ENCODE results near the gene LHFPL2.
"Not testable (repeated sequence)": the region's sequence is repeated elsewhere in the genome, so short reads cannot be mapped to it uniquely, and the experiment has no call there.

The LHFPL2 gene, protein sequence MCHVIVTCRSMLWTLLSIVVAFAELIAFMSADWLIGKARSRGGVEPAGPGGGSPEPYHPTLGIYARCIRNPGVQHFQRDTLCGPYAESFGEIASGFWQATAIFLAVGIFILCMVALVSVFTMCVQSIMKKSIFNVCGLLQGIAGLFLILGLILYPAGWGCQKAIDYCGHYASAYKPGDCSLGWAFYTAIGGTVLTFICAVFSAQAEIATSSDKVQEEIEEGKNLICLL

DNA sequence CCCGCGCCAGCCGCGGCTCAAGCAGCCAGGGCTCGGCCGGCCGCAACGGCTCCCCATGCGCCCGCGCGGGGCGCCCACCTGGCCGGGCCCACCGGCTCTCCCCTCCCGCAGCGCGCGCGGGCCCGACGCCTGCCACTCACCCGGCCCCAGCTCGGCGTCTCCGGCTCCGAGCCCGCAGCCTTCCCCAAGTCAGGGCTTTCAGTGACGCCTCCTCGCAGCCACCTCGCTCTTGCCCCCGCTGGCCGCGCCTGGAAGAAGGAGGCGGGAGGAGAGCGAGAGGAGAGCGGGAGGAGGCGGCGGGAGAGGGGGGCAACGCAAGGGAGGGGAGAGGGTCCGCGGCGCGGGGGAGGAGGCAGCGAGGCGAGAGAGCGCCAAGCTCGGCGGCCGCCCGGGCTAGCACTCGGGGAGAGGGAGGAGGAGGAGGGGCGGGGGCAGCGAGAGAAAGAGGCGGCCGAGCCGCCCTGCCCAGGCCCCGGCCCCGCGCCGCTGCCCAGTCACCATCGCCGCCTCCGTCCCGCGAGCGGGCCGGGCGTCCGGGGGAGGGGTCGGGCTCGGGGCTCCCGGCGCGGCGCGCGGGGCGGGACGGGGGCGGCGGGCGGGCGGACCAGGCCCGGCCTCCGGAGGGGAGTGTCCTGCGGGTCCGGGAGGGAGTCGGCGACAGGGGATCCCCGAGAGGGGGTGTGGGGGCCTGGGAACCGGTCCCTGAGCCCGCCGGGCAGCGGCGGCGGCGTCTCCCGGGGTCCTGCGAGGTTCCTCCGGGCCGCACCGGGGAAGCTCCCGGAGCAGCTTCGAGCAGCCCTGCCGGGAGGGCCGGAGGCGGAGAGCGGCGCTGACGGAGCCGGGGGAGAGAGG, at the start of gene LHFPL2:
TSS of gene LHFPL2 (minus strand) at position 414 of the 852 bp plus-strand sequence. CDS start 138,559 bp downstream, outside the sequence.
- DNase-seq (ENCODE audit: low spot score): no peak

DNA sequence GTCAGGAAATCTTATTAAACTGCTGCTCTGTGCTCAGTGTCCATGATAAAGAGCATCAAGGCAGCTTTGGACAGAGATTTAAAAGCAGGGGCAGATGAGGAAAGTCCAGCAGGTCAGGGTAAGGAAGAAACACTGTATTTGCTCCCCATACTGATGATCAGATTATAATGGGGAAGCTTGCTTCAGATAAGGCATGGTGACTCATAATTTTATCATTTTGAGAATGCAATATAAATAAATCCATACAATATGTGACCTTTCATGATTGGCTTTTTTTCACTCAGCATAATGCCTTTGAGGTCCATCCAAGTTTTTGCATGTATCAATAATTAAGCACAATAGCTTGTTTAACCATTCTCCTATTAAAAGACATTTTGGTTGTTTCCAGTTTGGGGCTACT, 48.1 kb upstream of the LHFPL2 start:
- no peak for DNase-seq (ENCODE audit: low spot score)

GRCh38 chr5:78696052-78696451, 47.5 kb upstream of the LHFPL2 start:
- DNase-seq (ENCODE audit: low spot score): not testable (repeated sequence)

- DNase-seq (ENCODE audit: low spot score): no peak
Observed at GRCh38 chr5:78693339-78693738, 44.8 kb upstream of the LHFPL2 start.

- DNase-seq (ENCODE audit: low spot score): no peak
Observed at GRCh38 chr5:78691084-78691960, 42.8 kb upstream of the LHFPL2 start.

GRCh38 chr5:78690253-78690972, 41.8 kb upstream of the LHFPL2 start:
- DNase-seq (ENCODE audit: low spot score): no peak

DNA sequence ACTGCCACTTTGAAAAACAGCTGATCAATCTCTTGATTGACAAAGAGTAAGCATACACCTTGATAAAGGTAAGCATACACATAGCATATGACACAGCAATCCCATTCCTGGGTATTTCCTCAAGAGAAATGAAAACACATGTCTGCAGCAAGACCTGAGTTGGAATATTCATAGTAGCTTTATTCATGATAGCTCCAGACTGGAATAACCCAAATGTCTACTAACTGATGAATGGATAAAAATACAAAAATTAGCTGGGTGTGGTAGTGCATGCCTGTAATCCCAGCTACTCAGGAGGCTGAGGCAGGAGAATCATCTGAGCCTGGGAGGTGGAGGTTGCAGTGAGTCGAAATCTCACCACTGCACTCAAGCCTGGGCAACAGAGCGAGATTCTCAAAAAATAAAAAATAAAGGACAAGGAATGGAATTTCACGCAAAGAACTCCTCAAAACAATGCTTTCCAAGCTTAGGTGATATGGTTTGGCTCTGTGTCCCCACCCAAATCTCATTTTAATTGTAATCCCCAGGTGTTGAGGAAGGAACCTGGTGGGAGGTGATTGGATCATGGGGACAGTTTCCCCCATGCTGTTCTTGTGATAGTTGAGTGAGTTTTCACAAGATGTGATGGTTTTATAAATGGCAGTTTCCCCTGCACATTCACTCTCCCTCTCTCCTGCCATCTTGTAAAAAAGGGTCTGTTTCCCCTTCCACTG, 41.1 kb upstream of the LHFPL2 start:
- DNase-seq (ENCODE audit: low spot score): no peak

GRCh38 chr5:78687514-78687913, 38.9 kb upstream of the LHFPL2 start:
- DNase-seq (ENCODE audit: low spot score): not testable (repeated sequence)

DNA sequence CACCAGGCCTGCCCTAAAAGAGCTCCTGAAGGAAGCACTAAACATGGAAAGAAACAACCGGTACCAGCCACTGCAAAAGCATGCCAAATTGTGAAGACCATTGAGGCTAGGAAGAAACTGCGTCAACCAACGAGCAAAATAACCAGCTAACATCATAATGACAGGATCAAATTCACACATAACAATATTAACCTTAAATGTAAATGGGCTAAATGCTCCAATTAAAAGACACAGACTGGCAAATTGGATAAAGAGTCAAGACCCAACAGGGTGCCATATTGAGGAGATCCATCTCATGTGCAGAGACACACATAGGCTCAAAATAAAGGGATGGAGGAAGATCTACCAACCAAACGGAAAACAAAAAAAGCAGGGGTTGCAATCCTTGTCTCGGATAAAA, 35.3 kb upstream of the LHFPL2 start:
- DNase-seq (ENCODE audit: low spot score): not testable (repeated sequence)

- no peak for DNase-seq (ENCODE audit: low spot score)
Observed at GRCh38 chr5:78679905-78680304, 31.3 kb upstream of the LHFPL2 start.

DNA sequence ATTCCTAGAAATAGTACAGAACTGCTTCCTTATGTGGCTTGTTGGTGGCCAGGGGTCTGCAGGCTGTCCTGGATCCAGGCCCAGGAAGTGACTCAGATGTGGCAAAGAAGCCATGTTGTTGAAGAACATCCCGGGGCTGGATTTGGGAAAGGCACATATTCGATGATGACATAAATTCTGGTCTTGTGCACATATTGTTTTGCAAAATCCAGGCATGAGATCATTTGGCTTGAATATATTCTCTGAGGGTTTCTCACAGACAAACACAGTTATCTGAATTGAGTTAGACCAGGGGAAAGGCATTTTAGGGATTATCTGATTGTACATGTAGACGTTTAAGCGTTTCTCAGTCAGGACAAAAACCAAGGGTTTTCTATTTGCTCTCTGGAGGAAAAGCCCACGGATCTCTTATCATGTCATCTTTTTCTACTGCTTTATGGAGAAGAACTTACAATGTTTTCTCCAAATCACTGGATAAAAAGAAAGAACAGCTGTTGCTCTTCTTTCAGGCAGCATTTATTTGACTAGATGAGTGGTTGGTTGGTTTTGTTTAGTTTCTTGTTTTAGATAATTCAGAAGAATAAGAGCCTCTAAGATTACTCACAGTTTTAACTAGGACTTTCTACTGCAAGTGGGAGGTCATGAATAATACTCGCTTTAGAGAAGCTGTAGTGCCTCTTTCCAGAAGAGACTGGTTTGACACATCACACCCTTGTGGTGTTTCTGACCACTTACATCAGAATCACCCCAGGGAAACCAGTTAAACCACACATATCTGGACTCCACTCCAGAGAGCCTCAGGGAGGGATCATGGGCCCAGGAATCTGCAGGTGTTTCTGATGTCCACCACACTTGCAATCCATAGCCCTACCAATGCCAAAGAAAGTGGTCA, 29.5 kb upstream of the LHFPL2 start:
- no peak for DNase-seq (ENCODE audit: low spot score)

DNA sequence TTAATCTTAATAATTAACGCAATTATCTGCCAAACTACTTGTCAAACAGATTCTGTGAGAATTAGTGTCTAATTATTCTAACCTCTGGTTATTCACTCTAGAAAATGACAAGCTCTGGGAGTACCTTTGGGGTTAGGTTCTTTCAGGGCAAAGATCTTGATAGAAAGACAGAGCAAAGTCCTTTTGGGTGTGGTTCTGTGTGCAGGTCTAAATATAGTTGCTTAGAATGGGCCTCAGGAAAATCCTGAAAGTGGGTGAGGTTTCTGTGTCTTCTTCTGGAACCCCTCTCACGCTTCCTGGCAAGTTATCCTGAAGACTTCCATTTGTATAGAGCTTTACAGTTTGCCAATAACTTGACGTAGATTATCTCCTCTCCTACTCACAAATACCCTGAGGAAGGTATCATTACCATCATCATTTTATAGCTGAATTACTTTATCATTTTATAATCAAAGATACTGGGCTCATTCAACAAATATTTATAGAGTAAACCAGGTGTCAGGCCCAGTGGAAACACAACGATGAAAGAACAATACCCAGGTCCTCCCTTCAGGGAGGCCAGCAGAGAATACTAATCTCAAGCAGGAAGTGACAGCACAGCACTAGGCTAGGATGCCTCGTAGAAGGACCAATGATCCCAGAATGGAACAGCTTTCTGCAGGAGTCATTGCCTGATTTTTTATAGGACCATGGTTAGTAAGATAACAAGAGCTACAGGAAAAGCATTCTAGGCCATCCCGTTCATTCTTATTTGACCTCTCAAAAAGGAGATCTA, 27.6 kb upstream of the LHFPL2 start:
- no peak for DNase-seq (ENCODE audit: low spot score)

GRCh38 chr5:78673827-78674226, 25.3 kb upstream of the LHFPL2 start:
- DNase-seq (ENCODE audit: low spot score): not testable (repeated sequence)

DNA sequence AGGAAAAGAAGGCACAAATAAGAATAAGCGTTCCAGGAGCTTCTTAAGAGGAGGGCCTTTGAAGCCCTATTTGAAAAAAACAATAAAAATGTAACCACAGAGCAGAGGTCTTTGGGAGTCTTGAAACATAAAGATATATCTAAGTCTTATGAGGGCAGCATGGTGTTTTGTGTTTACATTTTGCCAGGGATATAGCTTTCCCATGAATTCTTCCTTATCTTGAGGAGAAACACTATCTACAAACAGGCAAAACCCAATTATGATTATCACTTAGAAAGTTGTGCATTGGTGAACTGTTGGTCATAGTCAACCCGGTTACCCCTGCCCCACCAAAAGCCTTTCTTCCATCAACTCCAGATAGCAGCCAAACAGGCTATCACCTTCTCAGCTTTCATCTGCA, 23.6 kb upstream of the LHFPL2 start:
- DNase-seq (ENCODE audit: low spot score): no peak

DNA sequence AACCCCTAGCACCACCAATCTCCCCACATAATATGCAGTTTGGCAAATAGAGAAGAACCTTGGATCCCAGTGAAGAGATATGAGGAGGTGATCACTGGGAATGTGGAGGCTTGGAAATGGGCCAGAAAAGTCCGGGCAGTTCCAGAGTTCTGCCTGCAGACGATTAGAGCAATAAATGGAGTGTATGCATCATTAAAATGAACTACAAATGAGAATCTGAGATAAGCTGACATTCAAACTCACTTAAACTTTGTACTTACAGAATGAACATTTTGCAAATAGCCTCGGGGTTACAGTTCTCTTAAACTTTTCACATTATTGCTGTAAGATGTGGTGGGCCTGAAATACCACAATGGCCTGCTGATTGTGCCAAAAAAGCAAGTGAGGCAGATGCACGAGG, 23.0 kb upstream of the LHFPL2 start:
- DNase-seq (ENCODE audit: low spot score): no peak

GRCh38 chr5:78670701-78671269, 22.2 kb upstream of the LHFPL2 start:
- DNase-seq (ENCODE audit: low spot score): no peak

DNA sequence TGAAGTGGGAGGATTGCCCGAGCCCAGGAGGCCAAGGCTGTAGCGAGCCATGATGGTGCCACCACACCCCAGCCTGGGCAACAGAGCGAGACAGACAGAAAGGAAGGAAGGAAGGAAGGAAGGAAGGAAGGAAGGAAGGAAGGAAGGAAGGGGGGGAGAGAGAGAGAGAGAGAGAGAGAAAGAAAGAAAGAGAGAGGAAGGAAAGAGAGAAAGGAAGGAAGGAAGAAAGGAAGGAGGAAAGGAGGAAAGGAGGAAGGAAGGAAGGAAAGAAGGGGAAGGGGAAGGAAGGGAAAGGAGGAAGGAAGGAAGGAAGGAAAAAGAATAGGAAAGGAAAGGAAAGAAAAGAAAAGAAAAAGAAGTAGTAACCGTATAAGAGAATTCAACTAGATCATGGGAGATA, 20.8 kb upstream of the LHFPL2 start:
- DNase-seq (ENCODE audit: low spot score): no peak

GRCh38 chr5:78667461-78668103, 19.0 kb upstream of the LHFPL2 start:
- DNase-seq (ENCODE audit: low spot score): no peak
